GM19395 (cell line): ENCODE results near the gene CSMD2.

Experiments
- ATAC-seq: cut with Tn5 transposase; IDR thresholded peaks from one replicate; pipeline ENCODE4 v1.9.1; 2021; ENCODE audit warnings: mild to moderate bottlenecking, moderate library complexity; ENCODE audit not compliant: unreplicated experiment

Gene CSMD2

DNA sequence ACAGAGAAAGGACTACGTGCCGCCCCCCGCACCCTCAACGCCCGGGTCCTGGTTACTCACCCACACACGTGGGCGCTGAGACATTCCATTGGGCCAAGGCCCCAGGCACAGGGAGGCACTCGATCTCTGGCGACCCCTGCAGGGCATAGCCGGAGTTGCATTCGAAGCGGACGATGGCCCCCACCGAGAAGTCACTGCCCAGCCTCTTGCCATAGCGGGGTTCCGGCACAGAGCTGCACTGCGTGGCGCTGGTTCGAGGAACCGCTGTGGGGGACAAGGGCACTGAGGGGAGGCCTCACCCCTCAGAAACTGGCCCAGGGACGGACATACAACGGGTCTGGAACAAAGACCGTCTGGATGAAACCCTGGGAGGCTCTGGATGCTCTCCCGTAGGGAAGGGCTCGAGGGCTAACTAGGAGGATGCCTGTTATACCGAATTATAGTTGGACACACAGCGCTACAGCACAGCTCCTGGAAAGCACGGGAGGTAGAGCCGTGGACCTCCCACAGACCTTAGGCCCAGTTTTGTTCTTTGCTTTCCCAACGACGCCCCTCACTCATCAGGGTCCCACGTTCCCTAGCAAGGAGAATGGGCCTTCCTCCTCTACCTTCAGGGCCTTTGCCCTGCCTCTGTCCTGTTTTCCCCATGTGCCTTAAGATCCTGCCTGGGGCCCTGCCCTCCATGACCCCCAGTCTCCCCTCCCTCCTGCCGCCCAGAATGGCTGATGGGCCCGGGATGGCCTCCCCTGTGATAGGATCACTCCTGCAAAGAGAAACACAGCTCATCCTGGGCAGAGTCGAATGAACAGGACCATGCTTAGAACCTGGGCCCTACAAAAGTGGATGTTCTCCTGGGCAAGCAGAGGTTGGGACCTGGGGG is 539.8 kb downstream of the CSMD2 start:
- no peak for ATAC-seq

DNA sequence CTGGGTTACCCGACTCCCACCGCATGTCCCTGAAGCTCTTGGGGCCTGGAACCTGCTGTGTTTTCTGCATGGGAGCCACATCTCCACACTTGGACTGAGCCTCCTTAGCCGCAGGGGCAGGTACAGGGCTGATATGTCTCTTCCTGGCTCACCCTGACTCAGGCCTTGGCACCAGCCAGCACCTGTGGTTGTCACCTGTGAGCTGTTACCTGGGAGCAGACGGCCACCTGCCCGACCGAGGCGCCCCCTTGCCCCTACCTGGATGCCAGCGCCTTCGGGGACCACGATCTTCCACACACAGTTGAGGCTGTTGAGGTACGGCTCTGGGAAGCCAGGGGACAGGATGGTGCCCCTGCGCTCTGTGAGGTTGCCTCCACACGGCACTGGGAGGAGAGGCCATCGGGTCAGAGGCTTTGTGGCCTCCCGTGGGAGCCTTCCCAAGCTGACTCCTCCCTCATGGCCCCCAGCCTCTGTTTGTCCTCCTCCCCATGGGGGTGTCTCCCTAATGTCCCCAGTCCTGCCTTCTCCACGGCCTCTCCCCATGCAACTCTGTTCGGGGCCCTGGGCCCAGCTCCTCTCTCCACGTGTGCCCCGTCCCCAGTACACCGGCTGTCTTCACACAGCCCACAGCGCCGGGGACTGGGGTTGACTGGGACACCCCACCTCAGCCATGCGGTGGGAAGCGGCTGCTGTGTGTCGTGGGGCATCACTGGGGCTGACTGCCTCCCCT is 540.6 kb downstream of the CSMD2 start:
- ATAC-seq: no peak

DNA sequence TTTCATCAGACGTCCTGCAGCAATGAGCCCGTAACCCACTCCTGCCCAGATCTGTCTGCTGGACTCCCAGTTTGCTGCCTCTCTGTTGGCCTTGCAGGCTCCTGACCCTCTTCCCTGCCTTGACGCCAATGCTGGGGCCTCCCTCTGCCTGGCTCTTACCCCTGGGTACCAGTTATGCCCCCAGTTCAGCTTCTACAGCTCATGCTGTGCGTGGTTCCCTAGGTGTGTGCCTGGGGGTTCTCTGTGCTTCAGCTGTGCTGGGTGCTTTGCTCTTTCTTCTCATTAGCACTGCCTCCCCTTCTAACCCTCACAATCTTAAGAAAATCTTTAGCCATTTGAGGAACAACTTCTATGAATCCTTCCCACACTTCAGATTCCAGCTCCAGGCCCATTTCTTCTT is 541.2 kb downstream of the CSMD2 start:
- ATAC-seq: no peak

DNA sequence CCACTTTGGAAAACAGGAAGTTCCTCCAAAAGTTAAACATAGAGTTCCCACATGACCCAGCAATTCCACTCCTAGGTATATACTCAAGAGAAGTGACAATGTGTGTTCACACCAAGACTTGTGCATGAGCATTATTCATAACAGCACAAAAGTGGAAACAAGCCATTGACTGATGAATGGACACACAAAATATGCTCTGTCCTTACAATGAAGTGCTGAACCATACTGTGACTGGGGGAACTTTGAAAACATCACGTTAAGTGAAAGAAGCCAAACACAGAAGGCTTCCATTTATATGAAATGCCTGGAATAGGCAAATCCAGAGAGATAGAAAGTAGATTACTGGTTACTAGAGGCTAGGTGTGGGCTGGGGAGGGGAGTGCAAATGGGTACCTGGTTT is 542.3 kb downstream of the CSMD2 start:
- ATAC-seq: no peak

DNA sequence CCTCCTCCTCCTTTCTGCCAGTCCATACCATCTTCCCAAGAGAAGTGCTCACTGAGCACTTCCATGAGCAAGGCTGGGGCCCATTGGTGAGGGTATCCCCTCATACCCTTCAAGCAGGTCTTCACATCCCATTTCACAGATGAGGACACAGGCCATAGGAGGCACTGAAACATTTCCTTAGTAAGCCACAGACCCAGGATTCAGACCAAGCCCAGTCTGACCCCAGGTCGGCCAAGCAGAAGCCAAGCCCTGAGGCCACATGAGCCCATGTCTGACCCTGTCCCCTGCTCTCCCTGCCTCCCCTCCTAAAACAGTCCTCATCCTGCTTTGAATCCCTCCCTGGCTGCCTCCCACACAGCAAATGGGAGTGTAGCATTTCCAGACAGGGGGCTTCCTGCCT is 546.4 kb downstream of the CSMD2 start:
- ATAC-seq: no peak

DNA sequence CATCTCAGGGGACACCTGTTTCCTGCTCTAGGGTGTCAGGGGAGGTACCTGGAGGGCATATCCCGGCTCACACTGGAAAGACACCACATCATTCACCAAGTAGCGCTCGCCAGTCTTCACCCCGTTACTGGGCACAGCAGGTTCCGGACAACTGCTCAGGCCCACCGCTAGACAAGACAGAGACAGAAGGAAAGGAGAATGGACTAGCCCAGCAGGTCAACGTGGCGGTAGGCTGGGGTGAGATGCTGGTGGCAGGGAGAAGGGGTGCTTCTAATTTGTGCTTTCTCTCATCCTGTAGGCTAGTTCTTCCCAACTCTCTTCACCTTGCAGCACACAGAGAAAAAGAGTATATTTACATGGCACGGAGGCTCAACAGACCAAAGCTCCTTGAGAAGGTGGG is 547.6 kb downstream of the CSMD2 start:
- no peak for ATAC-seq

DNA sequence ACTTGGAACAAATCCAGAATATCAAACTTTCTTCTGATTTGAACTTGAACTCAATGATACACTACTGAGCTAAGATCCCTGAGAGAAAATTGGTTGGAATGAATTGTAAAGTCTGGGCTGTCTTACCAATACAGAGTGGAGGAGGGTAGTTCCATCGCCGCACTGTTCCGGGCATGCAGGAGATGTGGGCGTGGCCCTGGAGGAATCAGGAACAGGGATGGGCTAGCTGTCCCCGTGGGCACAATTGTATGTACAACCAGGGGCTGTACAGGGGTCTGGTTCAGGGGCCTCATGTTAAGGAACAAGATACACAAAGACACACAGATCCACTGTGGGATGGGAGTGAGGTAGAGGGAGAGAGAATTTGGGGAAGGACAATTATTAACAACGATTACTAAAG is 548.2 kb downstream of the CSMD2 start:
- no peak for ATAC-seq

DNA sequence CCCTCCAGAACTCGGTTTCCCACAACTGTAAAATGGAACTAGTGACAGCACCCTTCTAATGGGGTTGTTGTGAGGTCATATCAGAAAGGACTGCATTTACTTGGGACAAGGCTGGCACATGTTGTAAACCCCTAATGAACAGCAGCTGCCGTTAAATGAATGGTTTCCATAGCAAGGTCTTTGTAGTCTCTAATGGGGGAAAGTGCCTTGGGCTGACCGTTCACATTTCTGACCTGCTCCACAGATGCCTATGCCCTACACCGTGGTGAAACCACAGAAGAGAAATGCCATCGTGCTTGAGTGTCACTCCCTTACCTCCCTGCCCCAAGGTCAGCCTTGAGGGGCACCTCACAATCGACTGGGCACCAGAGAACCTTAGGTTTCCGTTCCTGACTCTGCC is 549.5 kb downstream of the CSMD2 start:
- no peak for ATAC-seq

DNA sequence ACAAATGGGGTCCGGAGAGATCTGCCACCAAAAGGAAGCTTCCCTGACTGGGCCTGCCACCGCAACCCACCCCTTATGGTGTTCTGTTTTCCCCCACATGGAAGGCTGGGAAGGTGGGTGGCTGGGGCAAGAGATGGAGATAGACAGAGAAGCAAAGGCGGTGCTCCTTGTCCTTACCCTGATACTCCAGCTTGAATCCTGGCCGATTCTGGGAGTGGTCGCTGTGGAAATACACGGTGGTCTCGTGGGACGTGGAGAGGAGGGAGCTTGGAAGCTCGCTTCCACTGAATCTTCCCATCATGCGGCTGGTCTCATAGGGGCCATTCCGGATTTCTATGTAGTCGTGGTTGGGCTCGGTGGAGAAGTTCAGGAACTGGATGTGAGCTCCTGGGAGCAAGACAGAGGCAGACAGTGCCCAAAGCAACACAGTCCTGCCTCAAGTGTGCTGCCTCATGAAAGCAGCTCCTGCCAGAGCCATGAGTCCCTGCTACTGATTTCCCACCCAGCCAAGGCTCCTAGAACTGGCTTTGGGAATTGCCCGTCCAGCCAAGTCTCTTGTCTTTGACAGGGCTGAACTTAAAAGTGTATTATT is 554.1 kb downstream of the CSMD2 start:
- no peak for ATAC-seq

DNA sequence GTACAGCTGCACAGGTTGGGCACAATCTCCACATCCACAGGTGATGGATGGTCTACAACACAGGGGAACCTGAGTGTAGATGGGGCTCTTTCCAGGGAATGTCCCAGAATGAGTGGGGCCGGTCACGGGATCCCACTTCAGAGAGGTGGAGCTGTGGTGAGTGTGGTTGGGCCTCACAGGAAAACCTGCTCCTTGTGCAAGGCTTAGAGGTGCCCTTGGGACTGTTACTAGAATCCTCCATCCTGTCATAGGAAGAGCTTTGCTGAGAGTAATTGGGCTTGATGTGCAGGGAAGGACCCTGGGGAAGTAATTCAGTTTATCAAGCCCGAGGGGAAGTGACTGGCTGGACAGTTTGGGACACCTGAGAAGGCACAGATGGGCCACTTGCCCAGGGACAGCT is 554.6 kb downstream of the CSMD2 start:
- ATAC-seq: no peak

DNA sequence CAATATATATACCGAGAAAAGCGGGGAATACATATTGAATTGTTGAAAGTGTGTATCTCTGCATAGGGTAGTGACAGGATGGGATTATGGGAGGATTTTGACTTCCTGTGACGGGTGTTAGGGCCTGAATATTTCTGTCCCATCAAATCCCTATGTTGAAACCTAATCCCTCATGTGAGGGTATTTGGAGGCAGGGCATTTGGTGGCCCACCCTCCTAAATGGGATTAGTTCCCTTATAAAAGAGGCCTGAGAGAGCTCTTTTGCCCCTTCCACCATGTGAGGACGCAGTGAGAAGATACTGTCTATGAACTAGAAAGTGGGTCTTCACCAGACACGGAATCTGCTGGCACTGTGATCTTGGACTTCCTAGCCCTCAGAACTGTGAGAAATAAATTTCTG is 555.3 kb downstream of the CSMD2 start:
- ATAC-seq: no peak

DNA sequence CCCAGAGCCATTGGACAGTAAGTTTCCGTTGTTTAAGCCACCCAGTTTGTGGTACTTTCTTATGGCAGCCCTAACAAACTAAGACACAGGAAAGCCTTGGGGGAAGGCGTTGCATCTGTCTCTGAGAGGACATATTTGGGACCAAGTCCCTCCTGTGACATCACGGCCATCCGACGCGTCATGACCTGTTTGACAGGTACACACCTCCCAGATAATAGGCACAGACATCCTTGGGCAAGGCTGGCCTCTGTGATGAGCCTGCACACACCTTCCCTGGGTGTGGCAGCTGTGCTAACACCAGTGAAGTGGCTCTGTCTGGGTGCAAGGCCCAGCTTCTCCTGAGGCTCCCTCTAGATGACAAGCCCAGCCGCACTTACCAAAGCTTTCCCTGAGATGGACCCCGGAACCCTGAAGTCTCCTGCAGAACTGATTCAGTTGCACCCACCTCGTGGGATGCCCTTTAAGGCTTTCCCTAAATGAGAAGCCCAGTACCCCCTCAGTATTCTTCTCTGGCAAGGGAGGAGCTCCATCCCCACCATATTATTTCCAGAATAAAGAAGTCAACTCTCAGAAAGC is 556.1 kb downstream of the CSMD2 start:
- ATAC-seq: no peak

DNA sequence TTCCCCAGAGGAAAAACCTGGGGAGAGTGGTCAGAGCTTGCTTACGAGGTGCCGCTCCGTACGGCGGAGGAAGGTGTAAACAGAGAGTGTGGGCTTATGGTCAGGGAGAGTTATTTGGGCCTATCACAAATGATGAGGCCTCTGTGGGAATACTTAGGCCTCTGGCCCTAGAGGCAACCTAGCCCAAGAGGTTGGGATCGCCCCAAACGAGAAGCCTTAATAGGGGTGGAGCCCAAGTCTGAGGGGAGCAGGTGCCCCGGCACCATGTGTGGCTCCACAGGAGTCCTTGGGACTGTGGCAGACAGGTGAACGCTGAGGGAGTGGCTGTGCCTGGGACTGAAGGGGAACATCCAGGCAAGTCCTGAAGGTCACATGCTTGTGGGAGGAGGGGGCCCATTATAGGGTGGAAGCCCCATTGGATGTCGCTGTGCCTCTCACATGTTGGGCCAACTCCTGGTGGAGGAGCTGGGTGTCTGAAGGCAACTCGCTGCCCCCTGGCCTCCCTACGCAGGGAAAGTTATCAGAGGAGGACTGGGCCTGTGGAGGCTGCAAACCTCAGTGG is 557.5 kb downstream of the CSMD2 start:
- no peak for ATAC-seq

DNA sequence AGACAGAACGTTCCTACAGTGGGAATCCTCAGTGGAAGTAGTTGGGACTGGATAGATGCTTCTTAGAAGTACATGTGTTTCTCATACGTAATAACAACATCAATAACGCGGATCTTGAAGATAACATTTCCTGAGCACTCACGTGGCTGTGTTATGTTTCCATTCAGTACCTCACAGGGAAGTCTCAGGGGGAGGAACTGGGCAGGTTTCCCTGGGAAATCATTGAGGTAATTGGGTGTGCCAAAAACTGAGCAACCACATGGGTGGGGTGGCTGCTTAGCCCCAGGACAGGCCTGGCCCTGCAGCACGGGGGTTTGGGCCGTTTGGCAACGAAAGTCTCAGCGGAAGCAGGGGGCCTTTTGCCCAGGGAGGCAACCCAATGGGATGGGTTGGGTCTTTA is 558.8 kb downstream of the CSMD2 start:
- ATAC-seq: no peak

DNA sequence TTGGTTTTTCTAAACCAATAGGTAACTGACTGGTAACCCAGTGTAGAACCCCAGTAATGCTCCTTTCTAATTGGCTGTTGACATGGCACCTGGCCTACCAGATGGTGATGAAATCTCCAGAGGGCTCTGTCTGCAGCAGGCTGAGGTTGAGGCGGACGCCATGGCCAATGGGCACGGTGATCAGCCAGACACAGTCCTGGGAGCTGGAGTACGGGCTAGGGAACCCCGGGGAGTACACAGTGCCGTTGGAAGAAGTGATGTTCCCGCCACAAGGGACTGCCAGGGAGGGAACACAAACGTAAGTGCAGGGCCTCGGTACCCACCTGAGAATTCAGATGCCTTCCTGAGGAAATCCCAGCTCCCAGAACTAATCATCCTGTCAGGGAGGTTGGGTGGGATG is 562.8 kb downstream of the CSMD2 start:
- ATAC-seq: no peak

DNA sequence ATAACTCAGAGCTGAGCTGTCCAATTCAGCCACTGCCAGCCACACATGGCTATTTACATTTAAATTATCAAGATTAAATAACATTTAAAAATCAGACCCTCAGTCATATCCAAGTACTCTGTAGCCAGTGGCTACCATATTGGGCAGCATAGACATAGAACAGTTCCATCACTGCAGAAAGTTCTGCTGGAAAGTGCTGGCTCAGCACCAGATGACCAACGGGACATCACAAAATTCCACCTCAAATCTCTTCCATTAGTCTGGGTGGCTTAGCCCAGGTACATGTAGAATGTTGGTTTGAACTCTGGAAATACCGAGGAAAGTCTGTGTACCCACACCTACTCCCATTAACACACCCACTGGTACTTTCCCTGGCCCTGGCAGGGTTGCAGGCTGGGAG is 563.3 kb downstream of the CSMD2 start:
- ATAC-seq: no peak

DNA sequence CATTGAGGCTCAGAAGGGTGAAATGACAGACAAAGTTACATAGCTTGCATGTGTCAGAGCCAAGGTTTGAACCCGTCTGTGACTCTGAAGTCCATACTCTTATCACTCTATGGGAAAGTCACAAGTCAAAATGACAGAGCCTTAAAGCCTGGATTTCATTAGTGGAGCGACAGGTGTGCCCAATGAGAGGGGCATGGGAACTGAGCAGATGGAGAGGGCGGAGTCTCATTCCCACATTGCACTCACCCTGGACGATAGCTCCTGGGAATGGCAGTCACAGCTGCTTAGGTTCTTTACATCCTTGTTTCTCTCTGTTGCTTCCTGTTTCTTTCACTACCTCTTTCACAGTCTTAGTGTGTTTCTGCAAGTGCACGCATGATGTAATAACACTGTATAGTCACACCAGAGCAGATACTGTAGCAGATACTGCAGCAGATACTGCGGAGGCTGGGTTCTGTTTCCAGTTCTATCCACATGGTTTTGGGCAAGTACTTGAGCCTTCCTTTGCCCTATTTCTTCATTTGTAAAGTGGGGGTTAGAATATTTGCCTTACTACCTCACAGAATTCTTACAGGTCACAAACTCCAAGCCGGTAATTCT is 565.4 kb downstream of the CSMD2 start:
- no peak for ATAC-seq

DNA sequence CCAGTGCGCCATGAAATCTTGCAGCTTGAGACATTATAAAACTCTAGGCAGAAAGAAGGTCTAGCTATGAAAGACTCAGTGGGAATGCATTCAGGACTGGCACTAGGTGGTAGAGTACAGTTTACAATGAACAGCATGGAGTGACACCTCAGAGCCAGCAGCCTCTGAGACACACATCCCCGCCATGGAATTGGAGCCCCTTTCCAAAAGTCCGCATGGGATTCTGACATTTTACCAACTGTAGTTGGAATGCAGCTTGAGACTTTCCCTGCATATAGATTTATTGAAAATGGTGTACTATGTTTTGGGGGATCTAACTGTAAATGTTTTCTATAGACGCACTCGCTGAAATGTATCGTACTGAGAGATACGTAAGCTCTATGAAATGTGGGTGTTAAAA is 576.3 kb downstream of the CSMD2 start:
- no peak for ATAC-seq

DNA sequence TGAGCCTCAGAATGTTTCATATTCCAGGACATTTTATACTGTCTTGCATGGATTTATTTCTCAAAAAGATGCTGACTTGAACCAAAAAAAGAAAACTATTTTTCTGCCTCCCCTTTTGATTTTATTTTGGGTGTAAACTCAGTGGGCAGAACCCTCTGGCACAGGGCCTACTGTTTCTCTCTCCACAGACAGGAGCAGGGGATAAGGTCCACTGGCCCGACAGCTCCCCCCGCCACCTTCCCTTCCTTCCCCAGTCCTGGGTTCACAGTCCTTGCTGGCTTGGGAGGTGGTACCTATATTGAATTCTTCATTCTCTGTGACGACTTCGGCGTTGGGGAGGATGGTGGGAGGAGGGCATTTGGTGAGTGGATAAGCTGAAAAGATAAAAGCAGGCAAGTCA is 578.2 kb downstream of the CSMD2 start:
- no peak for ATAC-seq

DNA sequence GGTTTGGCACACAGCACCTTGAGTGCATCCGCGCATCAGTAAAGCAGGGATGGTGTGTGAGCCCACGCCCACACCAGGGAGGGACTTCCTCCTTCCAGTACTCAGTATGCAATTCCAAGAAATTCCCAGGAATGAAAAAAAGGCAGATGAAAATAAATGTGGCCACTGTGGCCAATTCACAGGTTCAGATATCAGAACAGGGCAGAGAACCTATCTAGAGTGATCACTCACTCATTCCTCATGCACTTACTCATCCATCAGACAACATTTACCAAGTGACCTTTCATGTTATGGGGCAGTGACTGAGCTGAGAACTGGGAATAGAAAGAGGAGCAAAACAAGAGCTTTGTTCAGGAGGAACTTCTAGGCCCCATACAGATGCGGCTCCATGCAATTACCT is 578.9 kb downstream of the CSMD2 start:
- no peak for ATAC-seq

DNA sequence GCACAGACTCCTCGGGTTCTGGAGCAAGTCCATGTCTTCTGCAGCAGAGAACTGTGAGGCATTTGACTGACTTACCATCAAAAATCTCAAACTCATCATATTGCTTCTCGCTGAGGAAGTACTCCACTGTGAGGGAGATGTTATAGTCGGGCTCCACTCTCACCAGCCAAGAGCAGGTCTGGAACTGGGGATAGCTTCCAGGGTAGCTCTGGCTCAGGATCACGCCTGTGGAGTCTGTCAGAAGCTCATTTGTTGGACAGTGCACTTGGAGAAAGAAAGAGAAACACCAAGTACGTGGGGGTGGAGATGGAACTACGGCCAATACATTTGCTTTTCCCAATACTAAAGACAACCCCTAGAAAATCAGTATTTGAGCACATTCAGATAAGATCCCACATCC is 581.5 kb downstream of the CSMD2 start:
- no peak for ATAC-seq
